Measurements from ENCODE around the gene MLYCD.

GRCh38 chr16:83969771-83970429 is 71.0 kb downstream of the MLYCD start:
- TF ChIP-seq CTCF (IDR thresholded peaks at IDR 0.05) = no peak
- TF ChIP-seq EZH2 (IDR thresholded peaks at IDR 0.05; ENCODE audit: borderline replicate concordance, insufficient read depth, low read depth, low read length, poor library complexity, severe bottlenecking) = no peak

All from B cell (primary cell).